Activated B cell treated with CpG ODN at 0.5 μM for 24 hours (primary cell): ENCODE results near the gene ZSCAN22. TPM values are rescaled to one million over a fixed set of nuclear protein-coding genes. Genes with fewer than 3 reads are reported as not detected.

ENCODE experiments used
- ATAC-seq: fragments of 200-7000 bp; cut with Tn5 transposase; one replicate; pipeline ENCODE4 v1.10.0; 2021; ENCODE audit warnings: low read depth, mild to moderate bottlenecking, moderate library complexity
- CTCF ChIA-PET: fragments of 350-600 bp; sonication (Branson Sonifier 250); formaldehyde crosslinking; loops from one replicate; lab custom pipeline; 2021; ENCODE audit warnings: antibody characterized with exemption; lab: Charles Lee
- POLR2A ChIA-PET: fragments of 350-600 bp; sonication (Branson Sonifier 250); formaldehyde crosslinking; loops from one replicate; lab custom pipeline; 2021; ENCODE audit warnings: antibody characterized with exemption; lab: Charles Lee
- DNase-seq: peaks from one replicate; pipeline ENCODE4 v3.0.0; 2022
- H3K27ac Mint-ChIP-seq: one replicate; pipeline ENCODE4 v1.8.0; 2020; ENCODE audit warnings: mixed read lengths
- H3K27me3 Mint-ChIP-seq: one replicate; pipeline ENCODE4 v1.8.0; 2021; ENCODE audit warnings: mixed read lengths
- H3K36me3 Mint-ChIP-seq: one replicate; pipeline ENCODE4 v1.8.0; 2021; ENCODE audit warnings: low read depth, mixed read lengths
- H3K4me1 Mint-ChIP-seq: one replicate; pipeline ENCODE4 v1.8.0; 2021; ENCODE audit warnings: mixed read lengths
- H3K4me3 Mint-ChIP-seq: one replicate; pipeline ENCODE4 v1.8.0; 2020; ENCODE audit warnings: mild to moderate bottlenecking, mixed read lengths
- H3K9me3 Mint-ChIP-seq: one replicate; pipeline ENCODE4 v1.8.0; 2020; ENCODE audit warnings: mixed read lengths
- intact Hi-C: fragments of 100-400 bp; cut with micrococcal nuclease; formaldehyde crosslinking; loops from one replicate; pipeline ENCODE4 v1.15.1; 2024
- total RNA-seq: library from RNA; stranded (reverse); gene quantifications from 2 replicates; pipeline ENCODE4 v1.2.3, GENCODE V29; 2022
- TF ChIP-seq, protein P1 (sequence below): fragments of 200-600 bp; IDR thresholded peaks from one replicate; pipeline ENCODE4 v1.8.0; 2022; ENCODE audit warnings: antibody characterized with exemption, mild to moderate bottlenecking

The ZSCAN22 gene
- total RNA-seq, 1 donor from 2014 or later = 4.7 TPM

GRCh38 chr19:58326501-58326913 lies 287 bp upstream of the ZSCAN22 start:
- no peak overlapping the region for H3K27ac Mint-ChIP-seq
- ATAC-seq (peak; percentile 20), DNase-seq (no peak)
- TF ChIP-seq, protein P1, sequence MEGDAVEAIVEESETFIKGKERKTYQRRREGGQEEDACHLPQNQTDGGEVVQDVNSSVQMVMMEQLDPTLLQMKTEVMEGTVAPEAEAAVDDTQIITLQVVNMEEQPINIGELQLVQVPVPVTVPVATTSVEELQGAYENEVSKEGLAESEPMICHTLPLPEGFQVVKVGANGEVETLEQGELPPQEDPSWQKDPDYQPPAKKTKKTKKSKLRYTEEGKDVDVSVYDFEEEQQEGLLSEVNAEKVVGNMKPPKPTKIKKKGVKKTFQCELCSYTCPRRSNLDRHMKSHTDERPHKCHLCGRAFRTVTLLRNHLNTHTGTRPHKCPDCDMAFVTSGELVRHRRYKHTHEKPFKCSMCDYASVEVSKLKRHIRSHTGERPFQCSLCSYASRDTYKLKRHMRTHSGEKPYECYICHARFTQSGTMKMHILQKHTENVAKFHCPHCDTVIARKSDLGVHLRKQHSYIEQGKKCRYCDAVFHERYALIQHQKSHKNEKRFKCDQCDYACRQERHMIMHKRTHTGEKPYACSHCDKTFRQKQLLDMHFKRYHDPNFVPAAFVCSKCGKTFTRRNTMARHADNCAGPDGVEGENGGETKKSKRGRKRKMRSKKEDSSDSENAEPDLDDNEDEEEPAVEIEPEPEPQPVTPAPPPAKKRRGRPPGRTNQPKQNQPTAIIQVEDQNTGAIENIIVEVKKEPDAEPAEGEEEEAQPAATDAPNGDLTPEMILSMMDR = no peak
- H3K4me3 Mint-ChIP-seq = no peak overlapping the region
- no peaks in the 10 kb centered on the region for H3K36me3 Mint-ChIP-seq
- intact Hi-C loops = loop anchor here (1.0 to 2.0 kb wide), 6 partner anchors 21 to 916 kb away; partner anchors contain the start of genes ERVK3-1, ZNF132, ZNF17 and ZNF324
- peaks cover 2% of the 10 kb centered on the region for H3K4me1 Mint-ChIP-seq
- ChIA-PET POLR2A (interaction anchor here (0.5 to 2.1 kb wide), 23 partner anchors 21 to 1934 kb away, joined by 3 to 26 read pairs (median 5); partner anchors contain the start of genes CHMP2A, ERVK3-1, RPS5 and TRIM28), CTCF (interaction anchor here (2.1 kb wide), 1 partner anchor 193 kb away, joined by 5 read pairs; the partner anchor contains the start of gene ZBTB45)
- no peaks in the 10 kb centered on the region for H3K9me3 Mint-ChIP-seq
- H3K27me3 Mint-ChIP-seq = no peaks in the 10 kb centered on the region

- no peaks in the 10 kb centered on the region for H3K9me3 Mint-ChIP-seq
- DNase-seq = no peak
- TF ChIP-seq, protein P1 = no peak
- ATAC-seq = no peak
- no peak overlapping the region for H3K27ac Mint-ChIP-seq
- no peaks in the 10 kb centered on the region for H3K27me3 Mint-ChIP-seq
- H3K4me3 Mint-ChIP-seq = no peak overlapping the region
- ChIA-PET POLR2A (interaction anchor here (1.0 to 1.3 kb wide), 2 partner anchors 24 to 34 kb away, joined by 3 read pairs; partner anchors contain the start of genes ERVK3-1 and ZNF497), CTCF (interaction anchor here (0.7 kb wide), 1 partner anchor 18 kb away, joined by 3 read pairs; no protein-coding TSS in a partner anchor)
- peaks cover 2% of the 10 kb centered on the region for H3K4me1 Mint-ChIP-seq
- no peaks in the 10 kb centered on the region for H3K36me3 Mint-ChIP-seq
- intact Hi-C loops = no loop called here
These were observed 2.2 kb downstream of the ZSCAN22 start for GRCh38 chr19:58328999-58329398.

DNA sequence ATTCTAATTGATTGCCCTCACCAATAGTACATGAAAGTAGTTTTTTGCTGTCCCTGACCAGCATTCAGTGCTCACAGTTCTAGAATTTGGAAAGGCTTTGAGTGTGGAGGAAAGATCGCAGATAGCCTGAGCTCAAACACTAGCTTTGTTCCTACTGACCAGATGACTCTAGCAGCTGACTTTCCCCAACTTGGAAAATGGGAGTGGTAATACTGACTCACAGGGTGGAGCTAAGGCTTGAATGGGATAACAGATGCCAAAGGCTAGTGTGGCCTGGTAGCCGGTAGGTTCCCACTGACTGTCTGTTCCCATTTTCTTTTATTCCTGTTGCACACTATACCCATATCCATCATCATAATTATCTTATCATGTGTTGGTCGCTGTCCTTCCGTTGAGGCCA lies 3.7 kb downstream of the ZSCAN22 start:
- ATAC-seq (no peak), DNase-seq (no peak)
- Mint-ChIP-seq H3K4me1 (peaks cover 2% of the 10 kb centered on the region), H3K27me3 (no peaks in the 10 kb centered on the region), H3K27ac (no peak overlapping the region), H3K9me3 (no peaks in the 10 kb centered on the region), H3K4me3 (no peak overlapping the region), H3K36me3 (peaks cover 11% of the 10 kb centered on the region)
- intact Hi-C loops = no loop called here
- POLR2A ChIA-PET = interaction anchor here (0.5 kb wide), 1 partner anchor 104 kb away, joined by 3 read pairs; no protein-coding TSS in a partner anchor
- TF ChIP-seq, protein P1 = no peak
- CTCF ChIA-PET = interaction anchor here (1.3 kb wide), 1 partner anchor 190 kb away, joined by 4 read pairs; the partner anchor contains the start of gene ZBTB45

GRCh38 chr19:58332697-58333096 lies 5.9 kb downstream of the ZSCAN22 start:
- H3K27me3 Mint-ChIP-seq = no peaks in the 10 kb centered on the region
- intact Hi-C loops = no loop called here
- peaks cover 2% of the 10 kb centered on the region for H3K4me1 Mint-ChIP-seq
- ChIA-PET CTCF (no interaction called here), POLR2A (no interaction called here)
- H3K9me3 Mint-ChIP-seq = no peaks in the 10 kb centered on the region
- H3K36me3 Mint-ChIP-seq = peaks cover 24% of the 10 kb centered on the region
- no peak overlapping the region for H3K4me3 Mint-ChIP-seq
- ATAC-seq (no peak), DNase-seq (no peak)
- H3K27ac Mint-ChIP-seq = no peak overlapping the region
- TF ChIP-seq, protein P1 = no peak

GRCh38 chr19:58334691-58335249 lies 8.0 kb downstream of the ZSCAN22 start:
- ChIA-PET CTCF (no interaction called here), POLR2A (no interaction called here)
- Mint-ChIP-seq H3K4me1 (no peaks in the 10 kb centered on the region), H3K9me3 (no peaks in the 10 kb centered on the region), H3K36me3 (peaks cover 43% of the 10 kb centered on the region), H3K27ac (no peak overlapping the region), H3K27me3 (no peaks in the 10 kb centered on the region), H3K4me3 (no peak overlapping the region)
- TF ChIP-seq, protein P1 = no peak
- DNase-seq (no peak), ATAC-seq (no peak)
- intact Hi-C loops = no loop called here
